NCI-H1092 (cell line): ENCODE data around the gene CDYL2.
"Not testable (repeated sequence)": the region's sequence is repeated elsewhere in the genome, so short reads cannot be mapped to it uniquely, and the experiment has no call there.

ENCODE experiments used
- DNase-seq: peaks from one replicate; lab custom pipeline; 2025; lab: John Stamatoyannopoulos, UW

CDYL2 gene

GRCh38 chr16:80669673-80670072, 134.7 kb downstream of the CDYL2 start:
- no peak for DNase-seq

GRCh38 chr16:80667925-80668324, 136.5 kb downstream of the CDYL2 start:
- DNase-seq, result no peak

- no peak for DNase-seq
These were observed 137.2 kb downstream of the CDYL2 start for GRCh38 chr16:80667251-80667560.

GRCh38 chr16:80666378-80667250, 137.8 kb downstream of the CDYL2 start:
- DNase-seq, result no peak

GRCh38 chr16:80665356-80665755, 139.0 kb downstream of the CDYL2 start:
- DNase-seq, result no peak

- DNase-seq, result no peak
These were observed 139.6 kb downstream of the CDYL2 start for GRCh38 chr16:80664786-80665185.

GRCh38 chr16:80664226-80664625, 140.2 kb downstream of the CDYL2 start:
- DNase-seq, result no peak

- no peak for DNase-seq
These were observed 141.3 kb downstream of the CDYL2 start for GRCh38 chr16:80663078-80663477.

- no peak for DNase-seq
These were observed 144.5 kb downstream of the CDYL2 start for GRCh38 chr16:80659865-80660264.

- DNase-seq, result no peak
These were observed 147.7 kb downstream of the CDYL2 start for GRCh38 chr16:80656711-80657150.

- DNase-seq, result no peak
These were observed 148.2 kb downstream of the CDYL2 start for GRCh38 chr16:80656161-80656560.

GRCh38 chr16:80655751-80656150, 148.6 kb downstream of the CDYL2 start:
- DNase-seq, result no peak

GRCh38 chr16:80654094-80654862, 150.1 kb downstream of the CDYL2 start:
- no peak for DNase-seq

- DNase-seq, result no peak
These were observed 152.0 kb downstream of the CDYL2 start for GRCh38 chr16:80652441-80652840.

GRCh38 chr16:80650281-80650680, 154.1 kb downstream of the CDYL2 start:
- not testable (repeated sequence) for DNase-seq

GRCh38 chr16:80640316-80640715, 164.1 kb downstream of the CDYL2 start:
- DNase-seq, result no peak

- DNase-seq, result no peak
These were observed 164.8 kb downstream of the CDYL2 start for GRCh38 chr16:80639636-80640035.

GRCh38 chr16:80637621-80638020, 166.8 kb downstream of the CDYL2 start:
- no peak for DNase-seq

GRCh38 chr16:80631581-80631980, 172.8 kb downstream of the CDYL2 start:
- no peak for DNase-seq

- DNase-seq, result no peak
These were observed 176.1 kb downstream of the CDYL2 start for GRCh38 chr16:80628254-80628653.

- DNase-seq, result no peak
These were observed 177.3 kb downstream of the CDYL2 start for GRCh38 chr16:80627108-80627507.

- no peak for DNase-seq
These were observed 181.0 kb downstream of the CDYL2 start for GRCh38 chr16:80623376-80623775.

- no peak for DNase-seq
These were observed 182.4 kb downstream of the CDYL2 start for GRCh38 chr16:80622007-80622406.
